ENCODE measurements around the gene CCDC57. TPM values are rescaled to one million over a fixed set of nuclear protein-coding genes. Genes with fewer than 3 reads are reported as not detected.

Gene CCDC57
- total RNA-seq, 1 experiment from 2014 or later, result 69.9 TPM

- no peaks in the 10 kb centered on the region for H3K9me3 Mint-ChIP-seq (ENCODE audit: low read depth, unreplicated experiment)
- TF ChIP-seq CTCF (IDR thresholded peaks at IDR 0.05; ENCODE audit: unreplicated experiment), result no peak
- no peak for DNase-seq
- no peak overlapping the region for H3K4me3 Mint-ChIP-seq (ENCODE audit: low read depth, unreplicated experiment)
- H3K27ac Mint-ChIP-seq (ENCODE audit: unreplicated experiment), result no peak overlapping the region
- CTCF ChIA-PET, result interaction anchor here (0.6 to 1.7 kb wide), 5 partner anchors 11 to 329 kb away, joined by 3 to 10 read pairs (median 5); no protein-coding TSS in a partner anchor
- no peaks in the 10 kb centered on the region for H3K27me3 Mint-ChIP-seq (ENCODE audit: unreplicated experiment)
- no TSS peak for BruUV-seq (replicated peaks)
- intact Hi-C loops (cut with micrococcal nuclease; ENCODE audit: unreplicated experiment), result no loop called here
- peaks cover 13% of the 10 kb centered on the region for H3K4me1 Mint-ChIP-seq (ENCODE audit: low read depth, unreplicated experiment)
- peaks cover 53% of the 10 kb centered on the region for H3K36me3 Mint-ChIP-seq (ENCODE audit: insufficient read depth, unreplicated experiment)
These were observed 23.1 kb upstream of the CCDC57 start for GRCh38 chr17:82235775-82236141.

DNA sequence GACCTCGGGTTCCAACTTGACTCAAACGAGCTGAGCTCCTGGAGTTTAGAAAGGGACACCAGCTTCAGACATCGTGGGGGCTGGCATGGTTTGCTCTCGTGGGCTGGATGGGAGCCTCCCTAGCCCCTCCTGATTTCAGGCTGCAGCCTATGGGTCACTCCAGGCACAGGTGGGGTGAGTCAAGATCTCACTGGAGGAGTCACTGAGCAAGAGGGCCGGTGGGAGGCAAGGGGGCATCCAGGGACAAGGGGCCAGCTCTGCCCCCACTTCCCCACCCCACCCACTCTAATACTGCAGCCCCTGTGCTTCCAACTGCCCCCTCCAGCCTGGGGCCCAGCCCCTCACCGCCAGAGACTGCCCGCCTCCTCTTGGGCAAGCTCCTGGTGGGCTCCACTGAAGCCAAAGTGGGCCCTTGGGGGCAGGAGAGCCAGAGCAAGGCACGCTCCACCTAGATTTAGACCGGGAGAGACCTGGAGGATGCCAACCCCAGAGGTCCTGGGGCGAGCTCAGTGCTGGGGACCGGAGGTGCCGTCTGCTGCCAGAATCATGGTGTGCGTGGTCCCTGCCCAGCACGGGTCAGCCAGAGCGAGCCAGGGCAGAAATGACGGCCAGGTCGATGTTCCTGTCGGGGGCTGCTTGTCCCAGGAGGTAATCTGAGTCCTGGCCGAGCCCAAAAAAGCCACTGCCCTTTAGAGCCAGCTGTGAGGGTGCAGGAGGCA is 22.6 kb upstream of the CCDC57 start:
- CTCF ChIA-PET, result interaction anchor here (0.6 to 1.6 kb wide), 7 partner anchors 11 to 401 kb away, joined by 3 to 6 read pairs (median 3); no protein-coding TSS in a partner anchor
- Mint-ChIP-seq H3K27ac (ENCODE audit: unreplicated experiment) (no peak overlapping the region), H3K4me1 (ENCODE audit: low read depth, unreplicated experiment) (peaks cover 13% of the 10 kb centered on the region), H3K27me3 (ENCODE audit: unreplicated experiment) (no peaks in the 10 kb centered on the region), H3K4me3 (ENCODE audit: low read depth, unreplicated experiment) (peak overlapping the region; percentile 36), H3K9me3 (ENCODE audit: low read depth, unreplicated experiment) (no peaks in the 10 kb centered on the region), H3K36me3 (ENCODE audit: insufficient read depth, unreplicated experiment) (peaks cover 53% of the 10 kb centered on the region)
- no TSS peak for BruUV-seq (replicated peaks)
- TF ChIP-seq CTCF (IDR thresholded peaks at IDR 0.05; ENCODE audit: unreplicated experiment), result no peak
- intact Hi-C loops (cut with micrococcal nuclease; ENCODE audit: unreplicated experiment), result no loop called here
- no peak for DNase-seq

DNA sequence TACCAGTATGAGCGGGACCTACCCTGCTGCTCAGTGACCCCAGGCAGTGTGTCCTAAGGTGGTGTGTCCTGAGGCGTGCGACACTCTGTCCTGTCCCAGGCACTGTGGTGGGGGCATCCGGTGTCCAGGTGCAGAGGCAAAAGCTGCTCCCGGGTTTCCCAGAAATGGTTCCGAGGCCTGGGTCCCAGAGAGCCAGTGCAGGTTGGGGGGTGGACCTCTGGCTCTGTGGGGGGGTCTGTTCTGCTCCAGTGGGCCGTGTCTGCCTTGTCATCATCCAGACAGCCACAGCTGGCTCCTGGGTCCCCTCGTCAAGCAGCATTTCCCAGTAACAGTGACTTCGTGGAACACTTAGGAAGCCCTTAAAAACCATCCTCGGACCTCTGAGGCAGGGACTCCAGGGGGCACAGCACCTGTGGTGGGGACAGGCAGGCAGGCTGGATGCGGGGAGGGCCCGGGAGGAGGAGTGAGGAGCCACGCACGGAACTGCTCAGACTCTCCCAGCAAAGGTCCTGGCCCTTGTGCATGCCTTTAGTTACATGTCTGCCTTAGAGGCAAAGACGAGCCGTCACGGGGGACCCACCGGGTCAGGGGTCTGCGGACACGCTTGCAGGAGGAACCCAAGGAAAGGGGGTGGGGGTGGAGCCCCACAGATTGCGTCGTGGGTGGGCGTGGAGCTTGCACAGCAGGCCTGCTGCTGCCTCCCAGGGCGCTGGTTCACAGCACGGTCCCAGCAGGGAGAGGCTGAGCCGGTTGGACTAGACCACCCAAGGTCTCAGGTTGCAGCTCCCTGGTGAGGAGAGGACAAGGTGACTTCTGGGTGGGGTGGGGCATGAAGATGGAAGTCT is 21.8 kb upstream of the CCDC57 start:
- intact Hi-C loops (cut with micrococcal nuclease; ENCODE audit: unreplicated experiment), result no loop called here

More for the DNA sequence above, 21.8 kb upstream of the CCDC57 start:
- H3K4me3 Mint-ChIP-seq (ENCODE audit: low read depth, unreplicated experiment), result peak overlapping the region; percentile 36
- H3K9me3 Mint-ChIP-seq (ENCODE audit: low read depth, unreplicated experiment), result no peaks in the 10 kb centered on the region
- no peak for TF ChIP-seq CTCF (IDR thresholded peaks at IDR 0.05; ENCODE audit: unreplicated experiment)
- peaks cover 53% of the 10 kb centered on the region for H3K36me3 Mint-ChIP-seq (ENCODE audit: insufficient read depth, unreplicated experiment)
- H3K27me3 Mint-ChIP-seq (ENCODE audit: unreplicated experiment), result no peaks in the 10 kb centered on the region
- CTCF ChIA-PET, result interaction anchor here (0.6 to 0.9 kb wide), 2 partner anchors 28 to 71 kb away, joined by 3 read pairs; no protein-coding TSS in a partner anchor
- BruUV-seq (replicated peaks), result no TSS peak
- H3K27ac Mint-ChIP-seq (ENCODE audit: unreplicated experiment), result no peak overlapping the region
- H3K4me1 Mint-ChIP-seq (ENCODE audit: low read depth, unreplicated experiment), result peaks cover 20% of the 10 kb centered on the region
- DNase-seq, result peak; percentile 66

Measured in Calu3 (cell line).